Lower leg skin (tissue), 4 donors: Measurements from ENCODE around the gene GPS2. TPM values are rescaled to one million over a fixed set of nuclear protein-coding genes. Genes with fewer than 3 reads are reported as not detected.

ENCODE experiments used
- DNase-seq, 2 donors: peaks; one replicate each; pipeline ENCODE4 v3.0.0-alpha.2; 2019; ENCODE audit warnings: low spot score in 2 of 2
- H3K4me3 ChIP-seq: fragments of 200-600 bp; sonication (generic); 2 replicates; pipeline ENCODE4 v1.5.1; 2017; ENCODE audit warnings: mild to moderate bottlenecking, low read depth; ENCODE audit not compliant: poor library complexity, severe bottlenecking
- POLR2A ChIP-seq, 2 donors: fragments of 450-650 bp; IDR thresholded peaks; one replicate each; pipeline ENCODE4 v1.6.1; 2016 to 2017; ENCODE audit warnings: antibody characterized with exemption in 2 of 2, mild to moderate bottlenecking in 1 of 2, moderate library complexity in 1 of 2
- WGBS, 2 donors: methylation state at CpG; one replicate each; pipeline ENCODE4 v1.1.5; 2018; 5-methylcytosine and 5-hydroxymethylcytosine counted together
- intact Hi-C: fragments of 100-400 bp; cut with DNase I; formaldehyde crosslinking; loops from one replicate; pipeline ENCODE4 v1.15.0; 2023; ENCODE audit warnings: low total_unique reads
- total RNA-seq, 4 donors: library from RNA; depleted of rRNA; stranded (reverse); fragments of >200 nt; gene quantifications; one replicate each; pipeline ENCODE4 v1.1.0, GENCODE V29; 2016
- TF ChIP-seq, protein P1 (sequence below), 3 donors: fragments of 450-650 bp; IDR thresholded peaks; one replicate each; pipeline ENCODE4 v1.5.1; 2016; ENCODE audit warnings: antibody characterized with exemption in 3 of 3, mild to moderate bottlenecking in 3 of 3, moderate library complexity in 2 of 3

GPS2 gene, protein sequence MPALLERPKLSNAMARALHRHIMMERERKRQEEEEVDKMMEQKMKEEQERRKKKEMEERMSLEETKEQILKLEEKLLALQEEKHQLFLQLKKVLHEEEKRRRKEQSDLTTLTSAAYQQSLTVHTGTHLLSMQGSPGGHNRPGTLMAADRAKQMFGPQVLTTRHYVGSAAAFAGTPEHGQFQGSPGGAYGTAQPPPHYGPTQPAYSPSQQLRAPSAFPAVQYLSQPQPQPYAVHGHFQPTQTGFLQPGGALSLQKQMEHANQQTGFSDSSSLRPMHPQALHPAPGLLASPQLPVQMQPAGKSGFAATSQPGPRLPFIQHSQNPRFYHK
- 10 to 100 TPM; 48.8 to 93.6 (median 79.3) TPM for total RNA-seq

GRCh38 chr17:7314719-7315569, at the start of gene GPS2:
GPS2 (minus strand) TSS chr17:7315360; CDS start chr17:7315052, 308 bp downstream.
- peak within 1 kb of the TSS; percentile 67 for H3K4me3 ChIP-seq
- TF ChIP-seq, protein P1, sequence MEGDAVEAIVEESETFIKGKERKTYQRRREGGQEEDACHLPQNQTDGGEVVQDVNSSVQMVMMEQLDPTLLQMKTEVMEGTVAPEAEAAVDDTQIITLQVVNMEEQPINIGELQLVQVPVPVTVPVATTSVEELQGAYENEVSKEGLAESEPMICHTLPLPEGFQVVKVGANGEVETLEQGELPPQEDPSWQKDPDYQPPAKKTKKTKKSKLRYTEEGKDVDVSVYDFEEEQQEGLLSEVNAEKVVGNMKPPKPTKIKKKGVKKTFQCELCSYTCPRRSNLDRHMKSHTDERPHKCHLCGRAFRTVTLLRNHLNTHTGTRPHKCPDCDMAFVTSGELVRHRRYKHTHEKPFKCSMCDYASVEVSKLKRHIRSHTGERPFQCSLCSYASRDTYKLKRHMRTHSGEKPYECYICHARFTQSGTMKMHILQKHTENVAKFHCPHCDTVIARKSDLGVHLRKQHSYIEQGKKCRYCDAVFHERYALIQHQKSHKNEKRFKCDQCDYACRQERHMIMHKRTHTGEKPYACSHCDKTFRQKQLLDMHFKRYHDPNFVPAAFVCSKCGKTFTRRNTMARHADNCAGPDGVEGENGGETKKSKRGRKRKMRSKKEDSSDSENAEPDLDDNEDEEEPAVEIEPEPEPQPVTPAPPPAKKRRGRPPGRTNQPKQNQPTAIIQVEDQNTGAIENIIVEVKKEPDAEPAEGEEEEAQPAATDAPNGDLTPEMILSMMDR (IDR thresholded peaks at IDR 0.05) = no peak
- peak; percentile 87 to 99 for DNase-seq
- WGBS, 2 donors = 0% methylated on average over 13 to 27 of the region's 95 CpGs
- intact Hi-C loops = no loop called here

DNA sequence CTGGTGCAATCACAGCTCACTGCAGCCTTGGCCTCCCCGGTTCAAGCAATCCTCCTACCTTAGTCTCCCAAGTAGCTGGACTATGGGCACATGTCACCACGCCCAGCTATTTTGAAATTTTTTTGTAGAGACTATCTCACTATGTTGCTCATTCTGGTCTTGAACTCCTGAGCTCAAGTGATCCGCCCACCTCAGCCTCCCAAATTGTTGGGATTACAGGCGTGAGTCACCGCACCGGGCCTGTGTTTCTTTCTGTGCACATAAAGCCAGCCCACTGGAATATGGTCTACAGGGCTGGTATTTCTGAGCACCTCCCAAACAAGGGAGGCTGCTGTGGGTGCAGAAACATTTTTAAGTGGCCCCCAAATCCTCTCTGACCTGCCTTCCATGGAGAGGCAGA, 48.2 kb upstream of the GPS2 start:
- TF ChIP-seq, protein P1 (IDR thresholded peaks at IDR 0.05) = no peak
- no peak for TF ChIP-seq POLR2A (IDR thresholded peaks at IDR 0.05)
- whole genome bisulfite sequencing, 2 donors = 75 to 92% methylated on average over 6 of the region's 6 CpGs
- intact Hi-C loops = loop anchor here (10.0 kb wide), 1 partner anchor 61 kb away; the partner anchor contains the start of genes SPEM1, SPEM2 and SPEM3
- no peak for DNase-seq
- no peak overlapping the region for H3K4me3 ChIP-seq

GRCh38 chr17:7361906-7362305, 46.7 kb upstream of the GPS2 start:
- TF ChIP-seq, protein P1 (IDR thresholded peaks at IDR 0.05) = no peak
- TF ChIP-seq POLR2A (IDR thresholded peaks at IDR 0.05) = no peak
- intact Hi-C loops = loop anchor here (10.0 kb wide), 1 partner anchor 63 kb away; the partner anchor contains the start of genes SPEM1, SPEM2 and SPEM3
- WGBS, 2 donors = 49 to 55% methylated on average over 3 of the region's 3 CpGs
- H3K4me3 ChIP-seq = no peak overlapping the region
- DNase-seq = no peak

GRCh38 chr17:7357381-7357780, 42.2 kb upstream of the GPS2 start:
- no peak for TF ChIP-seq POLR2A (IDR thresholded peaks at IDR 0.05)
- TF ChIP-seq, protein P1 (IDR thresholded peaks at IDR 0.05) = no peak
- 54 to 57% methylated on average over 2 of the region's 2 CpGs for WGBS, 2 donors
- intact Hi-C loops = loop anchor here (10.0 kb wide), 1 partner anchor 197 kb away; the partner anchor contains the start of gene TNFSF13
- no peak for DNase-seq
- H3K4me3 ChIP-seq = no peak overlapping the region

GRCh38 chr17:7356756-7357155, 41.6 kb upstream of the GPS2 start:
- no peak for DNase-seq
- WGBS, 2 donors = 50 to 56% methylated on average over 8 of the region's 8 CpGs
- H3K4me3 ChIP-seq = no peak overlapping the region
- TF ChIP-seq, protein P1 (IDR thresholded peaks at IDR 0.05) = no peak
- TF ChIP-seq POLR2A (IDR thresholded peaks at IDR 0.05) = no peak
- intact Hi-C loops = loop anchor here (10.0 kb wide), 1 partner anchor 198 kb away; the partner anchor contains the start of gene TNFSF13
